GM19397 (cell line): Measurements from ENCODE around the gene RABL2B.
"Not testable (repeated sequence)": the region's sequence is repeated elsewhere in the genome, so short reads cannot be mapped to it uniquely, and the experiment has no call there.

ENCODE experiments used
- ATAC-seq: cut with Tn5 transposase; IDR thresholded peaks from one replicate; pipeline ENCODE4 v1.9.1; 2021; ENCODE audit warnings: mild to moderate bottlenecking, moderate library complexity; ENCODE audit not compliant: unreplicated experiment

Gene RABL2B

DNA sequence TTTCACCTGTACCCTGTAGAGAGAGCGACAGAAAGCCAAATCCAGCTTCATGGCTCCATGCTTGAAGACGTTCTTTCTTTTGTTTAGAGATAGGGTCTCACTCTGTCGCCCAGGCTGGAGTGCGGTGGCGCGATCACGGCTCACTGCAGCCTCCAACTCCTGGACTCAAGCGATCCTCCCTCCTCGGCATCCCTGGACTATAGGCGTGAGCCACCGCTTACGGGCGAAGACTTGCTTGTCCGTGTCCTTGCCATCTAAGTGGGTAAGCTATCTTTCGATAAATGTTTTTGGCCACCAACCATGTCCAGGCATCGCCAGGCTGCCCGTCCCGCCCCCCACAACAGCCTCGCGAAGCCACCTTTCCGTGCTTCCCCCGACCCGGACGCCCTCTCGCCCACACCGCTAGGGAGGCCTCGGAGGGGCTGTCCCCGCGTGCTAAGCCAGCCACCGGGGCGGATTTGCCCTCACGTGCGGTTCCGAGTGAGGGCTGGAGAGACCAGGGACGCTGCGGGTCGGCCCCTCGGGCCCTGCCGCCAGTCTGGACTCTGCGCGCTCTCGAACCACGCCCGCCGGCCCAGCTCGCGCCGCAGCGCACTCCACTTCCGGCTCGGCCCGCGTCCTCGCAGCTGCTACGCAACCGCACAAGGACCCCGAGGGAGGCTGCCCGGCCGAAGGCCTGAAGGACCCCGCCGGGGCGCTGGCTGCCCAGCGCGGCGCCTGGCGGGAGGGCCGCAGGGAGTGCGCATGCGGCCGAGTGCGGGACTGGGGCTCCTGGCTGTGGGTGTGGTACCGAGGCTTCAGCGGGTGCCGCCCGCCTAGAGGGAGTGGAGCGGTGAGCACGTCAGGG, at the start of gene RABL2B:
RABL2B (minus strand) TSS at position 604 of the 847 bp plus-strand sequence. CDS start 1,342 bp downstream, outside the sequence.
- peak; percentile 93 for ATAC-seq

DNA sequence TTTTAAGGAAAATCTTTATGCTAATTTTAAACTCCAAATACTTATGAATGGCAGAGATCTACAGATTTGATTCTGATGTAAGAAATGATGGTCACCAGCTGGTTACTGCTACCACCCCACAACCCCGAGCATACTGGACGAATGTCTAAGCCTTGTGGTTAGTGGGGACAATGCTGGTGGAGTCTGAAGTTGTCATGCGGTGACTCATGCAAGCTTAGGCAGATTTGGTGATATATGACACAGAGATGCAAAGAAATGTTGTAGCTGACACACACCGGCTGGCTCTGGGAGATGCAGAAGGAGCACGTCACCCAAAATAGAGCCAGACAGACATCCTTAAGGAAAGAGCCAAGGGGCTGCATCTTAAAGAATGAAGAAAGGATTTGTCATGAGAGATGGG, 3.5 kb upstream of the RABL2B start:
- ATAC-seq = not testable (repeated sequence)

DNA sequence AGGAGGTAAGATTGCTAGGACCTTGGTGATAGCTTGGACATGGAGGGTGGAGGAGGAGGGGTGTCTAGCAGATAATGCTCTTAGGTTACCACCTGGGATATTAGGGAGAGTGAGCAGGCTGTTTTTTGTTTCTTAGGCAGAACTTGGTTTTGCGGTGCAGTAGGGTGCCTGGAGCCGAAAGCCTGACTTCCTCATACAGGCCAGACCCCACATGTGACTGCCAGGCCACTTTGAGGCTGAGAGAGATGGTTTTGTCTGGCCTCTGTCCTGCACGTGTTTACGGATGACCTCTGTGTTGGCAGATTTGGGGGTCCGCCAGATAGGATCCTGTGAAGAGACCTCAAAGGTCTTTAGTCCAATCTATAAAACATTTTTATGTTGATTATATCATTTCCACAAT, 1.9 kb upstream of the RABL2B start:
- not testable (repeated sequence) for ATAC-seq

DNA sequence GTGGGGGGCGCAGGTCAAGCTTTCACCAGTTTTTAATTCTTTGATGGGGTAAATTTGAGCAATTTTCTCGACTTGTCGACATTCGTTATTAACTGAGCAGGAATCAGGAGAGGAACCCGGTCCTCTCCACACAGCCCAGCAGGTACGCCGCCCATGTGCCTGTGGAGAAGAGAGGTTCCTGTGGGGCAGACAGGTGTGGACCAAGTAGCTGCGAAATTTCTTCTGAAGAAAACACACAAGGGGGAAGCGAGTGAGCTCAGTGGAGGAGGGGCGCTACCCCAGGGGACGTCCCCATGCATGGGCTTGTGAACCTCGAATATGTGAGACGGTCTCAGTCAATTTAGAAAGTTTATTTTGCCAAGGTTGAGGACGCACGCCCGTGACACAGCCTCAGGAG, 442 bp upstream of the RABL2B start:
- peak; percentile 7 for ATAC-seq

GRCh38 chr22:50782253-50782652, 1.2 kb downstream of the RABL2B start:
- not testable (repeated sequence) for ATAC-seq

GRCh38 chr22:50780244-50780643, 3.2 kb downstream of the RABL2B start:
- ATAC-seq = not testable (repeated sequence)

DNA sequence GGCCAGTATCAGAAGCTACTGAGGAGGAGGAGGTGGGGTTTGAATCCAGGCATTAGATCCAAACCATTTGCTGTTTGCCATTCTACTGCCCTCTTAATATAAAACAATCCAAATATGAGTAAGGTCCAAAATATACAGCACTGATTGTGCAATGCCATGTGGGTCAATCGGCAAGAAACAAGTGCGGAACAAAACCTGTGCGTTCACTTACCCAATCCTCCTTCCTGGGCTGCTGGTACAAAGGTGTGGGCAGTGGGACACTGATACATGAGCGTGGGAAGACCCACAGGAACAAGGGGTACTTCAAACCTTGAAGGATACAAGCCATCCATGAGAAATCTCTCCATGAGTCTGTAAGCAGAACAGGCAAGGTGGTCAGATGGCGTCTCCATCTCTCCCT, 5.8 kb downstream of the RABL2B start:
- not testable (repeated sequence) for ATAC-seq

DNA sequence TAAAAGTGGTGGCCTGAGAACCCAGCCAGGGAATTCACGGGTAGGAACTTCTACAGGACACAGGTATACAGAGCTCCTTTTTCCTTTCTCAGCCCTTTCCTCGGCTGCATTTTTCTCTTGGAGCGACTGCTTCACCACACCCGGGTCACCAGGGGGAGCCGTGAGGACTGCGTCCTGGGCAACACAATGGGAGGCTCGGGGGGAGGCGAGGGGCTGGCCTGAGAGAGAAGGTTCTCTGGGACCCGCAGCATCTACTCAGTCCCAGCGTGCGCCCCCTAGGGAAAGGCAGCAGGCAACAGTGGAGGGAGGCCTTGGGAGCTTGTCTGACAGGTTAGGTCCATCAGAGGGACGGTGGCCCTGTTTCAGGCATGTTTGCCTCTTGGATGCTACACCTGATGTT, 8.3 kb downstream of the RABL2B start:
- ATAC-seq = not testable (repeated sequence)

- ATAC-seq = not testable (repeated sequence)
Observed at GRCh38 chr22:50764288-50764687, 19.1 kb downstream of the RABL2B start.

DNA sequence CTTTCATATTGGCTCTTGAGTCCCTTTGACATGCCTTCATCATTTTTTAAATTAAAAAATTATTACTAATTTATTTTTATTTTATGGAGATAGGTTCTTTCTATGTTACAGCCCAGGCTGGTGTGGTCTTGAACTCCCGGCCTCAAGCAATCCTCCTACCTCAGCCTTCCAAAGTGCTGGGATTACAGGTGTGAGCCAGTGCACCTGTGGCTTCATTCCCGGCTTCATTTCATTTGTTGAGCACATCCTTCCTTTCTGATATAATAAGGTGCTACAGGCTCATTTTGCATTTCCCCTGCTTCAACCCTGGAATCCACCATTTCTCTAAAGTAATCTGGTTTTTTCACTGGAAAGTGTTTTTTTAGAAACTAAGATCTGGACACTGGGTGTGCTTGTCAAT, 21.6 kb downstream of the RABL2B start:
- not testable (repeated sequence) for ATAC-seq

GRCh38 chr22:50759597-50760341, 23.7 kb downstream of the RABL2B start:
- ATAC-seq = not testable (repeated sequence)

- not testable (repeated sequence) for ATAC-seq
Observed at GRCh38 chr22:50756949-50757491, 26.4 kb downstream of the RABL2B start.

GRCh38 chr22:50756406-50756805, 27.0 kb downstream of the RABL2B start:
- not testable (repeated sequence) for ATAC-seq

GRCh38 chr22:50755251-50755650, 28.2 kb downstream of the RABL2B start:
- not testable (repeated sequence) for ATAC-seq

DNA sequence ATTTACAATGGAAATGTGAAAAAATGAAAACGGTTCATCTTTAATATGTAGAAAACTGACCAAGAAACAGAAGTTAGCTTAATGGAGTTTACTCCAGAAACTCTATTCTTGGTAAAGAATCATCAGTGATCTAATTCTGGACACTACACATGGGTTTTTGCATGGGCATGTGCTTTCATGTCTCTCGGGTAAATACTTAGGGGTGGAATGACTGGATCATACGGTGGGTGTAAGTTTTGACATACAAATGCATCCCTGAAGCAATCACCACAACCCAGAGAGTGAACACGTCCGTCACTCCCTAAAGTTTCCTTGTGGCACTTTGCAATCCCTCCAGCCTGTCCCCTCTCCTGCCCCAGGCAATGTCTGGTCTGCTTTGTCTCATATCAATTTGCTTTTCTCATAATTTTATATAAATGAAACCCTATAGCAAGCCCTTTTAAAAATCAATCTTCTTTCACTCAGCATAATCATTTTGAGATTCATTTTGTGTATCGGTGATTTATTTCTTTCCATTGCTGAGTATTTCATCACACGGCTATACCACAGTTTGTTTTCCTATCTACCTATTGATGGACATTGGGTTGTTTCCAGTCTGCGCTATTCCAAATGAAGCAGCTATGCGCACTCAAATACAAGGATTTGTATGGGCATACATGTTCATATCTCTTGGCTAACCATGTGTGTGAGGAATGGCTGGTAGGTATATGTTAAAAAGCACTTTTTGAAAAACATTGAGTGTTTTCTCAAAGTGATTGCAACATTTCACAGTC, 33.9 kb downstream of the RABL2B start:
- not testable (repeated sequence) for ATAC-seq

- ATAC-seq = not testable (repeated sequence)
Observed at GRCh38 chr22:50748630-50749029, 34.8 kb downstream of the RABL2B start.

GRCh38 chr22:50747521-50747920, 35.9 kb downstream of the RABL2B start:
- not testable (repeated sequence) for ATAC-seq

- not testable (repeated sequence) for ATAC-seq
Observed at GRCh38 chr22:50744424-50744823, 39.0 kb downstream of the RABL2B start.

DNA sequence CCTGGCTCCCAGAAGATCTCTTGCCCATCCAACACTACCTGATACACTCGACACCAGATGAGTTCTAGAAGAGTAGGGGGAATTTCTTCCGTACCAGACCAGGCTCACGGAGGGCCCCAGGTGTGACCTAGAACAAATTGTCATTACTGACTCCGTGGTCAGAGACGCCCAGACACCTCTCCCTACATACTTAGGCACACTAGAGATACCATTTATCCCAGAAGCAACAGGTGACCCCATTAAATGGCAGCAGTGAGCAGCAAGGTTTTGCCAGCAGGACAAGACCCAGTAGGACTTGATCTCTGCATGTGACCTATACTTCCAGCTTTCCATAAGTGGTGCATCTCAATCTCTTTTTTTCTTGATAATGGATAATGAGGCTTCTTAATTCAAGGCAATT, 42.7 kb downstream of the RABL2B start:
- ATAC-seq = not testable (repeated sequence)

DNA sequence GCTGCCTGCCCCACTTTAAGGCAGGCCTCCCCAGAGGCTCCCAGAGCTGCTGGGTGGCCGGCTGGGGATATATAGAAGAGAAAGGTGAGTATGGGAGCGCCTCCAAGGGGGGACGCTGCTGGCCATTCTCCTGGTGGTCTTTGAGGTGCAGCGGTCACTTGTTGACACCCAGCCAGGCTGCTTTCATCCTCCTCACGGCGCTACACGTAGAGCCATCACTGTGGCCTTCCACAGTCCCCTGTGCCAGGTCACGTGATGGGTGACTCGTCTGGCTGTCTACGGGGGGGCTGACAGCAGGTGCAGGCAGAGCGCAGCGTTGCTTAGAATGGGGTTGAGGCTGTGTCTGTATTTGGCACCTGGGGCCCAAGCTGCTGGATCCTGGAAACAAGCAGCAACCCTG, 43.5 kb downstream of the RABL2B start:
- no peak for ATAC-seq

- ATAC-seq = no peak
Observed at GRCh38 chr22:50739279-50739691, 44.2 kb downstream of the RABL2B start.
